AG09309 (cell line): Measurements from ENCODE around the gene GSTM4.

Source experiments
- DNase-seq: peaks from one replicate; pipeline ENCODE4 v3.0.0-alpha.2; 2010; ENCODE audit warnings: low read depth
- H3K4me3 ChIP-seq: 2 replicates; pipeline ENCODE4 v1.5.1; 2011; ENCODE audit warnings: mild to moderate bottlenecking, low read depth, low read length, moderate library complexity; ENCODE audit not compliant: control insufficient read depth
- CTCF ChIP-seq: IDR thresholded peaks from 2 replicates; pipeline ENCODE4 v1.5.1; 2011; ENCODE audit warnings: mild to moderate bottlenecking, low read depth, low read length, inconsistent platforms; ENCODE audit not compliant: insufficient read depth, control insufficient read depth; ENCODE audit errors: missing control alignments

The GSTM4 gene

DNA sequence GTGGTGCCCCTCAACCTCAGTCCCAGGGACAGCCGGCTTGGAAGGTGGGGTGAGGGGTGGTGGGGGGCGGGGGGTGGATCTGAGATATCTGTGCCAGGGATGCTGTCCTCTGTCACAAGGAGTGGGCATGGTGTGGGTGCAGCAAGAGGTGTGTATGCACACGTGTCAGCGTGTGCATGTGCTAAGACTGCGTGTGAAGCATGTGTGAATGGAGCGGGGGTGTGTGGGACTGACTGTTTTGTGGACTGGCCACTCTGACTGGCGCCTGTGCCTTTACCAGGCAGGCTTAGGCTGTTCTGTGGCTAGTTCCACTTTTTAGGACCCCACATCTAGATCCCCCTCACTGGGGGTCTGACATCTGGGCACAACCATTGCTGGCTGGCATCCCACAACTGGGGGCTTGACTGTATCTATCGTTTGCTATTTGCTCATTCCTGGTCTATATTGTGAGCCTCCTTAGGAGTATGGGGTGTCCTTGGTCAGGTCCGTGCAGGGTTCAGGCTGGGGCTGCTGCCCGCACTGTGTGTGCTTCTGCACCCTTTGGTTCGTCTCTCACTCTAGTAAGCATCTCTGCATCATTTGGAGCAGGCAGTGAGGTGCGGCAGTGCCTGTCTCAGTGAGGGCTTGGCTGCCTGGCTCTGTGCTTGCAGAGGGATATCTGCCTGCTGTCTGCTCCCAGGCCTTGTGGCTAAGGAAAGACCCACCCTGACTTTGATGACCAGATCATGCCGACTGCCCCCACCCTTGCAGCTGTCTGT, 34.3 kb upstream of the GSTM4 start:
- TF ChIP-seq CTCF = no peak
- no peak for DNase-seq
- peak overlapping the region; percentile 89 for H3K4me3 ChIP-seq

- TF ChIP-seq CTCF = no peak
- H3K4me3 ChIP-seq = peak overlapping the region; percentile 89
- DNase-seq = no peak
Observed at GRCh38 chr1:109622137-109622892, 33.6 kb upstream of the GSTM4 start.

- no peak overlapping the region for H3K4me3 ChIP-seq
- TF ChIP-seq CTCF = no peak
- no peak for DNase-seq
Observed at GRCh38 chr1:109622895-109623294, 33.0 kb upstream of the GSTM4 start.

DNA sequence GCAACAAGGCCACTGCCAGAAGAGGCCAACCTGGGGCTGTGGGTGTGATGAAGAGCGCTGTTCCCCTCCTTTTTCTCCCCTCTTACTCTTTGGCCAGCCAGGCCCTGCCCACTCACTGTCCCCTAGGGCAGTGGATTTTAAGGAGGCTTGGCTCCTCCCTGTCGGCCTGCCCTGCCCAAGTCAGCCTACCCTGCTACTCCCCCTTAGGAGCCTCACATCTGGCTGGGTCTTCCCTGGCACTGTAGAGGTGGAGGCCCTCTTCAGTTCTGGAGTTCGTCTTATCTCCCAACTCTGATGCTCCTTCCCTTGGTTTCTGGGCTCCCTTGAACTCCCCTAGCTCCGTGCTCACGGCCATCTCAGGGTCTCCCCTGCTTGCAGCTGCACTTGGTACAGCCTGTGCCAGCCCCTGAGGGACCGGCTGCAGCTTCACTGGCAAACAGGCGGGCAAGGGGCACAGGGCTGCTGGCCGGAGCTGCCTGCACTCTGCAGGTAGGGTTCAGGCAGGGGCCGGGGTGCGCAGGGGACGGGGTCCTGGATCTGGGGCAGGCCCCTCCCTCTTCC, 32.2 kb upstream of the GSTM4 start:
- no peak overlapping the region for H3K4me3 ChIP-seq
- TF ChIP-seq CTCF = no peak
- no peak for DNase-seq

GRCh38 chr1:109624201-109625010, 31.5 kb upstream of the GSTM4 start:
- TF ChIP-seq CTCF = no peak
- no peak for DNase-seq
- H3K4me3 ChIP-seq = no peak overlapping the region

DNA sequence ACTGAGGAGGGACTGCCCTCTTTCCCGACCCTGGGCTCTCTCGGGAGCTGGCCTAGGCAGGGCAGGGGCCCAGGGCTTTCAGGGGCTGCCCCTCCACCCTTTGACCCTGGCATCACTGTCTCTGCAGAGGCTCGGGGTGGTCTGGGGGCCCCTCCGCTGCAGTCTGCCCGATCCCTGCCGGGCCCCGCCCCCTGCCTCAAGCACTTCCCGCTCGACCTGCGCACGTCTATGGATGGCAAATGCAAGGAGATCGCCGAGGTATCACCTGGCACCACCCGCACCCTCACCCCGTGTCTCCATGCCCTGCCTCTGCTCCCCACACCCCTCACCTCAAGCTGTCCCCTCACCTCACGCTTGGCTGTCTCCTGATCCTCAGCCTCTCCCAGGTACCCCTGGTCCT, 30.7 kb upstream of the GSTM4 start:
- no peak for TF ChIP-seq CTCF
- no peak for DNase-seq
- H3K4me3 ChIP-seq = no peak overlapping the region
